ENCODE measurements around the gene SIGLEC15. TPM values are rescaled to one million over a fixed set of nuclear protein-coding genes. Genes with fewer than 3 reads are reported as not detected.

The SIGLEC15 gene
- total RNA-seq, 1 experiment from 2014 or later: not detected

GRCh38 chr18:45836242-45837205 lies 11.0 kb downstream of the SIGLEC15 start:
- intact Hi-C loops (cut with micrococcal nuclease): no loop called here
- no TSS peak for BruUV-seq (replicated peaks)
- ChIA-PET RAD21 (ENCODE audit: low non-redundant PET in 1 of 2, low total read pairs in 2 of 2, uncharacterized antibody in 2 of 2, unreplicated experiment in 2 of 2) (no interaction called here), CTCF (no interaction called here), POLR2A (no interaction called here)
- Histone ChIP-seq H3K9ac (ENCODE audit: low read length) (no peak overlapping the region), H3K4me1 (ENCODE audit: control insufficient read depth in 1 of 2, insufficient read depth in 2 of 2, low read length in 2 of 2) (no peaks in the 10 kb centered on the region), H3K27ac (ENCODE audit: low read depth, low read length) (no peak overlapping the region), H3K36me3 (ENCODE audit: control insufficient read depth in 1 of 2, insufficient read depth in 2 of 2, low read length in 2 of 2) (no peaks in the 10 kb centered on the region), H3K4me3 (replicated peaks in 1 of 2; ENCODE audit: low read depth in 1 of 2, low read length in 2 of 2) (no peak overlapping the region), H3K4me2 (ENCODE audit: low read length) (no peak overlapping the region), H3K9me3 (ENCODE audit: control insufficient read depth in 1 of 2, insufficient read depth in 1 of 2, low read depth in 1 of 2, low read length in 2 of 2) (no peaks in the 10 kb centered on the region), H3K9me2 (ENCODE audit: insufficient read depth) (no peaks in the 10 kb centered on the region), H3K79me2 (ENCODE audit: insufficient read depth, low read length) (no peaks in the 10 kb centered on the region), H2AFZ (ENCODE audit: low read depth, low read length, poor library complexity, severe bottlenecking) (no peak overlapping the region), H4K20me1 (ENCODE audit: insufficient read depth) (no peaks in the 10 kb centered on the region), H3K27me3 (ENCODE audit: insufficient read depth, low read length) (no peaks in the 10 kb centered on the region)
- DNase-seq (ENCODE audit: low read depth, low spot score) (no peak), ATAC-seq (no peak)
- no peak for TF ChIP-seq CEBPB (IDR thresholded peaks at IDR 0.05; ENCODE audit: low read depth)
- no peak for TF ChIP-seq JUND (IDR thresholded peaks at IDR 0.05)
- no peak for TF ChIP-seq CTCF (IDR thresholded peaks at IDR 0.05 in 2 of 3, conservative IDR thresholded peaks at IDR 0.05 in 1 of 3; ENCODE audit: borderline replicate concordance in 1 of 3, insufficient read depth in 1 of 3, low read depth in 2 of 3, low read length in 2 of 3)
- TF ChIP-seq POLR2A (IDR thresholded peaks at IDR 0.05; ENCODE audit: borderline replicate concordance, extremely low read depth, insufficient read depth, insufficient read length): no peak
- no peak for TF ChIP-seq SP1 (IDR thresholded peaks at IDR 0.05; ENCODE audit: low read depth)
- TF ChIP-seq MAX (IDR thresholded peaks at IDR 0.05): no peak
- TF ChIP-seq CBX3 (IDR thresholded peaks at IDR 0.05; ENCODE audit: low read depth): no peak
- TF ChIP-seq SIN3A (IDR thresholded peaks at IDR 0.05; ENCODE audit: low read depth): no peak
- no peak for TF ChIP-seq YY1 (IDR thresholded peaks at IDR 0.05; ENCODE audit: extremely low read depth, insufficient replicate concordance, low read depth, low read length)
- no peak for TF ChIP-seq TCF7L2 (IDR thresholded peaks at IDR 0.05; ENCODE audit: borderline replicate concordance, extremely low read depth, insufficient read depth, insufficient read length)
- TF ChIP-seq SRF (IDR thresholded peaks at IDR 0.05; ENCODE audit: low read depth): no peak
- TF ChIP-seq EGR1 (IDR thresholded peaks at IDR 0.05; ENCODE audit: low read depth): no peak
